HUES48 (cell line): Measurements from ENCODE around the gene RTCA.
"Not testable (repeated sequence)": the region's sequence is repeated elsewhere in the genome, so short reads cannot be mapped to it uniquely, and the experiment has no call there.

ENCODE experiments used
- H3K27ac ChIP-seq: one replicate; pipeline ENCODE4 v1.7.0; 2013; ENCODE audit warnings: low read depth, low read length, inconsistent platforms
- H3K27me3 ChIP-seq: 2 replicates; pipeline ENCODE4 v1.6.1; 2013; ENCODE audit warnings: mild to moderate bottlenecking, low read length; ENCODE audit not compliant: control insufficient read depth, insufficient read depth
- H3K36me3 ChIP-seq: 2 replicates; pipeline ENCODE4 v1.6.1; 2013; ENCODE audit warnings: low read length; ENCODE audit not compliant: control insufficient read depth, insufficient read depth
- H3K4me1 ChIP-seq: 2 replicates; pipeline ENCODE4 v1.6.1; 2013; ENCODE audit warnings: mild to moderate bottlenecking, low read length; ENCODE audit not compliant: control insufficient read depth, insufficient read depth
- H3K4me3 ChIP-seq: 2 replicates; pipeline ENCODE4 v1.5.1; 2013; ENCODE audit warnings: mild to moderate bottlenecking, low read depth, low read length
- H3K9ac ChIP-seq: 2 replicates; pipeline ENCODE4 v1.6.1; 2013; ENCODE audit warnings: mild to moderate bottlenecking, low read depth, low read length, moderate library complexity
- H3K9me3 ChIP-seq: 2 replicates; pipeline ENCODE4 v1.6.1; 2013; ENCODE audit warnings: low read length; ENCODE audit not compliant: control insufficient read depth, insufficient read depth

RTCA gene

GRCh38 chr1:100237091-100237490 is 28.9 kb upstream of the RTCA start:
- H3K27me3 ChIP-seq: no peaks in the 10 kb centered on the region
- no peaks in the 10 kb centered on the region for H3K4me1 ChIP-seq
- H3K27ac ChIP-seq: no peak overlapping the region
- H3K36me3 ChIP-seq: peaks cover 73% of the 10 kb centered on the region
- H3K4me3 ChIP-seq: no peak overlapping the region
- no peaks in the 10 kb centered on the region for H3K9me3 ChIP-seq
- H3K9ac ChIP-seq: no peak overlapping the region

DNA sequence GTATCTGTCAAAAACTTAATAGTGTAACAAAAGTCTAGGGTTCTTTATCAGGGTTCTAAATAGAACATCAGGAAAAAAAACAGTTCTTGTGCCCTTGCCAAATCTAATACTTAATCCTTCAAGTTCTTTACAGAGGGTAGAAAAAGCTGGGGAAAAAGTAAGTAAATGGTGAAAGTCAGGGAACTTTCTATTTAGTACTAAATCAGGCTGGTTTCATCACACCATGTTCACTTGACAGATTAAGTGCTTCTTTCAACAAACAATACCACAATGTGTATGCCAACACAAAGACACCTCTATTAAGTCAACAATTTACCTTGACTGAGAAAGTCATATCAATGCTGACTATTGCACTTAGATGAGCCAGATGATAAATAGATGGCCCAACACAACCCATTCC is 26.1 kb upstream of the RTCA start:
- Histone ChIP-seq H3K27ac (no peak overlapping the region), H3K4me3 (no peak overlapping the region), H3K4me1 (no peaks in the 10 kb centered on the region), H3K36me3 (peaks cover 56% of the 10 kb centered on the region), H3K9me3 (no peaks in the 10 kb centered on the region), H3K27me3 (no peaks in the 10 kb centered on the region), H3K9ac (no peak overlapping the region)

DNA sequence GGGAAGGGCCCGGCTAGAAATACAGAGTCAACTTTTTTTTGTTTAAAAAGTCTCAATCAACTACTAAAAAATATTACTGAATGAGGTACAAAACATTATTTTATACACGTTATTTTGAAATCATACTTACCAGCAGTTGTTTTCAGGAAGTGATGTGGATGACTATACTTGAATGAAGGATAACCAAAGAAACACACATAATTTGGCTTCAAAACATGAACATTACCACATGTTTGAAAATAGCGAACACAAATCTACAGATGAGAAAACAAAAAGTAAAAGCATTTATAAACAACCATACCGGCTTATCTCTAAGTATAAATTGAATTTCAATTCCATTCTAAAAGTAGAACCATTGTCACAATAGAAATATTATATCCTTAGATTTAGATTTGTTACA is 25.4 kb upstream of the RTCA start:
- H3K9ac ChIP-seq: no peak overlapping the region
- H3K27me3 ChIP-seq: no peaks in the 10 kb centered on the region
- no peaks in the 10 kb centered on the region for H3K4me1 ChIP-seq
- H3K27ac ChIP-seq: no peak overlapping the region
- no peak overlapping the region for H3K4me3 ChIP-seq
- no peaks in the 10 kb centered on the region for H3K9me3 ChIP-seq
- peaks cover 49% of the 10 kb centered on the region for H3K36me3 ChIP-seq

GRCh38 chr1:100246738-100247137 is 19.3 kb upstream of the RTCA start:
- Histone ChIP-seq H3K27ac (no peak overlapping the region), H3K4me1 (peaks cover 12% of the 10 kb centered on the region), H3K4me3 (no peak overlapping the region), H3K36me3 (peaks cover 10% of the 10 kb centered on the region), H3K9me3 (no peaks in the 10 kb centered on the region), H3K9ac (no peak overlapping the region), H3K27me3 (no peaks in the 10 kb centered on the region)

- H3K36me3 ChIP-seq: peaks cover 5% of the 10 kb centered on the region
- H3K27ac ChIP-seq: peak overlapping the region; percentile 86
- peaks cover 19% of the 10 kb centered on the region for H3K4me1 ChIP-seq
- no peaks in the 10 kb centered on the region for H3K9me3 ChIP-seq
- H3K27me3 ChIP-seq: no peaks in the 10 kb centered on the region
- H3K9ac ChIP-seq: peak overlapping the region; percentile 95
- peak overlapping the region; percentile 95 for H3K4me3 ChIP-seq
Observed at GRCh38 chr1:100249155-100249536, 16.9 kb upstream of the RTCA start.

GRCh38 chr1:100249537-100250257 is 16.3 kb upstream of the RTCA start, which contains the start of gene DBT:
TSS of gene DBT (minus strand) at chr1:100249834. CDS start at chr1:100249820, 14 bp downstream.
- Histone ChIP-seq H3K36me3 (peaks cover 5% of the 10 kb centered on the region; the same call in 1 of the 2 replicates), H3K4me1 (peaks cover 19% of the 10 kb centered on the region), H3K4me3 (peak within 1 kb of the TSS; percentile 95), H3K27me3 (no peaks in the 10 kb centered on the region), H3K9me3 (no peaks in the 10 kb centered on the region), H3K27ac (peak within 1 kb of the TSS; percentile 86), H3K9ac (peak within 1 kb of the TSS; percentile 95)

- Histone ChIP-seq H3K27ac (peak overlapping the region; percentile 16), H3K4me3 (peak overlapping the region; percentile 95), H3K9ac (no peak overlapping the region)
Observed at GRCh38 chr1:100250264-100250663, 15.8 kb upstream of the RTCA start.

DNA sequence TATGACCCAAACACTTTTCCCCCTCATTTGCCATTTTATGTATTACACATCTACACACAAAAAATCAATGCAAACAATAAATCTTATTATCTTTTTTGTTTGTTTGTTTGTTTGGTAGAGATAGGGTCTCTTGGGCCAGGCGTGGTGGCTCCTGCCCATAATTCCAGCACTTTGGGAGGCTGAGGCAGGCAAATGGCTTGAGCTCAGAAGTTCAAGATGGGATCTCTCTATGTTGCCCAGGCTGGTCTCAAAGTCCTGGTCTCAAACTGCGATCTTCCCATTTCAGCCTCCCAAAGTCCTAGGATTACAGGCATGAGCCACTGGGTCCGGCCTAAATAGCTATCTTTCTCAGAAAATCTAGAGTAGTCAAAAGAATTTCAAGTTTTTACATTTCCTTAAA is 15.2 kb upstream of the RTCA start:
- no peaks in the 10 kb centered on the region for H3K9me3 ChIP-seq
- peaks cover 19% of the 10 kb centered on the region for H3K4me1 ChIP-seq
- no peak overlapping the region for H3K4me3 ChIP-seq
- H3K27ac ChIP-seq: no peak overlapping the region
- no peak overlapping the region for H3K9ac ChIP-seq
- H3K27me3 ChIP-seq: no peaks in the 10 kb centered on the region
- H3K36me3 ChIP-seq: peaks cover 5% of the 10 kb centered on the region; the same call in 1 of the 2 replicates

More at GRCh38 chr1:100250264-100250663, 15.8 kb upstream of the RTCA start:
- Histone ChIP-seq H3K9me3 (no peaks in the 10 kb centered on the region), H3K36me3 (peaks cover 5% of the 10 kb centered on the region; the same call in 1 of the 2 replicates), H3K4me1 (peaks cover 19% of the 10 kb centered on the region), H3K27me3 (no peaks in the 10 kb centered on the region)

DNA sequence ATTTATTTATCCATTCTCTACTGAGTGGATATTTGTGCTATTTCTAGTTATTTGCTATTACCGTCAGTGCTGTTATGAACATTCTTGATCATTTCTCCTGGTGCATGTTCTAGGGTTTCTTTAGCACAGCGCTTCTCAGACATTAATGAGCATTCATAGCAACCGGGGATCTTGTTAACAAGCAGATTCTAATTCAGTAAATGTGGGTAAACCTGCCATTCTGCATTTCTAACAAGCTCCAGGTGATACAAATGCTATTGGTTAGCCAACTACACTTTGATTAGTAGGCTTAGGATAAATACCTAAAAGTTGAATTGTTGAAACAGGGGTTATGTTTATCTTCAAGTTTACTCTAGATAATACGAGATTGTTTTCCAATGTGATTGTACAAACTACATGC is 13.1 kb upstream of the RTCA start:
- Histone ChIP-seq H3K36me3 (no peaks in the 10 kb centered on the region), H3K4me3 (no peak overlapping the region), H3K4me1 (peaks cover 19% of the 10 kb centered on the region), H3K27ac (no peak overlapping the region), H3K27me3 (no peaks in the 10 kb centered on the region), H3K9me3 (no peaks in the 10 kb centered on the region), H3K9ac (no peak overlapping the region)

DNA sequence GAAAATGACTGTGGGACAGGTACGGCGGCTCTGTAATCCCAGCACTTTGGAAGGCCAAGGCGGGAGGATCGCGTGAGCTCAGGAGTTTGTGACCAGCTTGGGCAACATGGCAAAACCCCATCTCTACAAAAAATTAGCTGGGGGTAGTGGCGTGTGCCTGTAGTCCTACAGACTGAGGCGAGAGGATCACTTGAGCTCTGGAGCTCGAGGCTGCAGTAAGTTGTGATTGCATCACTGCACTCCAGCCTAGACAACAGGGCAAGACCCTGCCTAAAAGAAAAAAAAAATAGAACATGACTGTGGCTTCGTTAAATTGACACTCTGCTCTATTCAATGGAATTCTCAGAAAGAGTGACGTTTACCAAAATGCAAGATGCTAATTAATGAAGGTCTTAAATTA is 12.5 kb upstream of the RTCA start:
- Histone ChIP-seq H3K9me3 (no peaks in the 10 kb centered on the region), H3K27ac (no peak overlapping the region), H3K4me3 (no peak overlapping the region), H3K27me3 (no peaks in the 10 kb centered on the region), H3K9ac (no peak overlapping the region), H3K4me1 (peaks cover 18% of the 10 kb centered on the region), H3K36me3 (no peaks in the 10 kb centered on the region)

DNA sequence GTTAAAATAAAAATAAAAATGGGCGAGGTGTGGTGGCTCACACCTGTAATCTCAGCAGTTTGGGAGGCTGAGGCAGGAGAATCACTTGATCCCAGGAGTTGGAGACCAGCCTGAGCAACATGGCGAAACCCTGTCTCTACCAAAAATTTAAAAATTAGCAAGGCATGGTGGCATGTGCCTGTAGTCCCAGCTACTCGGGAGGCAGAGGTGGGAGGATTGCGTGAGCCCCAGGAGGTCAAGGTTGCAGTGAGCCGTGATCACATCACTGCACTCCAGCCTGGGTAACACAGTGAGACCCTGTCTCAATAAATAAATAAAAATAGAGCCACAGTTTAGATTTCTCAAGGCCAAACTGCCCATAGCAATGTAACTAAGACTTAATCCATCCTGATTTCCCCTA is 9.7 kb upstream of the RTCA start:
- not testable (repeated sequence) for H3K27ac ChIP-seq, H3K36me3 ChIP-seq, H3K9me3 ChIP-seq

More for the DNA sequence above, 9.7 kb upstream of the RTCA start:
- not testable (repeated sequence) for H3K27me3 ChIP-seq, H3K9ac ChIP-seq, H3K4me3 ChIP-seq, H3K4me1 ChIP-seq
